Suprapubic skin (tissue), 4 donors: ENCODE results near the gene EPN2.

Experiments
- POLR2A ChIP-seq, 2 donors: fragments of 450-650 bp; IDR thresholded peaks; one replicate each; pipeline ENCODE4 v1.6.1; 2017; ENCODE audit warnings: antibody characterized with exemption in 2 of 2, mild to moderate bottlenecking in 2 of 2, moderate library complexity in 2 of 2
- POLR2AphosphoS5 ChIP-seq, 3 donors: sonication (generic); formaldehyde crosslinking; IDR thresholded peaks; one replicate each; pipeline ENCODE4 v1.6.1; 2017; ENCODE audit warnings: antibody characterized with exemption in 3 of 3
- TF ChIP-seq, protein P1 (sequence below), 2 donors: fragments of 200-600 bp in 1 of 2; fragments of 450-650 bp in 1 of 2; sonication (generic) in 1 of 2; IDR thresholded peaks; one replicate each; pipeline ENCODE4 v1.5.1; 2016 to 2019; ENCODE audit warnings: antibody characterized with exemption in 2 of 2, mild to moderate bottlenecking in 1 of 2, moderate library complexity in 1 of 2

- TF ChIP-seq POLR2AphosphoS5 (IDR thresholded peaks at IDR 0.05) = no peak
- TF ChIP-seq, protein P1, sequence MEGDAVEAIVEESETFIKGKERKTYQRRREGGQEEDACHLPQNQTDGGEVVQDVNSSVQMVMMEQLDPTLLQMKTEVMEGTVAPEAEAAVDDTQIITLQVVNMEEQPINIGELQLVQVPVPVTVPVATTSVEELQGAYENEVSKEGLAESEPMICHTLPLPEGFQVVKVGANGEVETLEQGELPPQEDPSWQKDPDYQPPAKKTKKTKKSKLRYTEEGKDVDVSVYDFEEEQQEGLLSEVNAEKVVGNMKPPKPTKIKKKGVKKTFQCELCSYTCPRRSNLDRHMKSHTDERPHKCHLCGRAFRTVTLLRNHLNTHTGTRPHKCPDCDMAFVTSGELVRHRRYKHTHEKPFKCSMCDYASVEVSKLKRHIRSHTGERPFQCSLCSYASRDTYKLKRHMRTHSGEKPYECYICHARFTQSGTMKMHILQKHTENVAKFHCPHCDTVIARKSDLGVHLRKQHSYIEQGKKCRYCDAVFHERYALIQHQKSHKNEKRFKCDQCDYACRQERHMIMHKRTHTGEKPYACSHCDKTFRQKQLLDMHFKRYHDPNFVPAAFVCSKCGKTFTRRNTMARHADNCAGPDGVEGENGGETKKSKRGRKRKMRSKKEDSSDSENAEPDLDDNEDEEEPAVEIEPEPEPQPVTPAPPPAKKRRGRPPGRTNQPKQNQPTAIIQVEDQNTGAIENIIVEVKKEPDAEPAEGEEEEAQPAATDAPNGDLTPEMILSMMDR (IDR thresholded peaks at IDR 0.05) = no peak
- no peak for TF ChIP-seq POLR2A (IDR thresholded peaks at IDR 0.05)
Measured at GRCh38 chr17:19369107-19369778, 132.1 kb downstream of the EPN2 start.
